Measurements from ENCODE around the gene STIM2. TPM values are rescaled to one million over a fixed set of nuclear protein-coding genes. Genes with fewer than 3 reads are reported as not detected.
A peak's percentile ranks its signal among the peaks of the same experiment; 100 is the strongest.
"Not testable (repeated sequence)": the region's sequence is repeated elsewhere in the genome, so short reads cannot be mapped to it uniquely, and the experiment has no call there.

Gene STIM2
- total RNA-seq = 10 to 100 TPM; 20.7 to 30.3 TPM

DNA sequence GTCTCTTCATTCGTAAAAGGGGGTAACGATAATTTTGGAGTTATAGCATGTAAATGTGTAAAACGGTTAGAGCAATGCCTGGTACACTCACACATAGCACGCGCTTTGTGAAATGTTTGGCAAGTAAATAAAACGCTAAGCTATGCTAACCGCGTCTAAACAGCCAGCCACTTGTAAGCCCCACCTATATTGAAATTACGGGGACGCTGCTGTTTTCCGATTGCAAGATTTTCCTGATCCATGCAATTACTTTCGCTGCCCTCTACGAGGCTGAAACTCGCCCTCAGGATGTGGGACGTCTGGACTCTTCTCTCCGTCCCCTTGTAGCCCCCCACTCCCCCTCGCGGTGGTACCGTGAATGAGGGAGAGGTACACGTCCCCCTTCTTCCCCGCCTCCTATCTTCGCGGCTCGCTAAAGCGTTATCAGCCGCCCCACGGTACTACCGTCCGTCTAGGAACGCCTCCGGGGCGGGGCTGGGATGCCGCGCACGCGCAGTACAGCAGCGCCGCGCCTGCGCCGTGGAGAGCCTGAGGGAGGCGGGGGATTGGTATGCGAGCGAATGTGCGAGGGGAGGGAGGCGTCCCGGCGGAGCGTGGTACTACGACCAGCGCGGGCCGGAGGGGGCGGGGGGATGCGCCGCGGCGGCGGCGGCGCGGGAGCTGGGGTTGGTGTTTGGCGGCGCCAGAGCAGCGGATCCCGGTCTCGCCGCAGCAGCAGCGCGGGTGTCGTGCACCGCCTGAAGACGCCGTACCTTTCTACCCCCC is at the start of gene STIM2:
TSS of gene STIM2 (plus strand) at position 685 of the 765 bp plus-strand sequence.
- H3K9ac ChIP-seq (ENCODE audit: low read depth in 2 of 2, low read length in 2 of 2) = peak within 1 kb of the TSS; percentile 90 to 92
- H3K4me3 ChIP-seq = peak within 1 kb of the TSS; percentile 67
- peak; percentile 98 for DNase-seq
- H3K9me3 ChIP-seq = no peaks in the 10 kb centered on the region
- peak within 1 kb of the TSS; percentile 97 for H3K27ac ChIP-seq
- intact Hi-C loops (cut with DNase I) = loop anchor here (10.0 kb wide), 1 partner anchor 144 kb away; no protein-coding TSS in a partner anchor
- TF ChIP-seq, protein P1, sequence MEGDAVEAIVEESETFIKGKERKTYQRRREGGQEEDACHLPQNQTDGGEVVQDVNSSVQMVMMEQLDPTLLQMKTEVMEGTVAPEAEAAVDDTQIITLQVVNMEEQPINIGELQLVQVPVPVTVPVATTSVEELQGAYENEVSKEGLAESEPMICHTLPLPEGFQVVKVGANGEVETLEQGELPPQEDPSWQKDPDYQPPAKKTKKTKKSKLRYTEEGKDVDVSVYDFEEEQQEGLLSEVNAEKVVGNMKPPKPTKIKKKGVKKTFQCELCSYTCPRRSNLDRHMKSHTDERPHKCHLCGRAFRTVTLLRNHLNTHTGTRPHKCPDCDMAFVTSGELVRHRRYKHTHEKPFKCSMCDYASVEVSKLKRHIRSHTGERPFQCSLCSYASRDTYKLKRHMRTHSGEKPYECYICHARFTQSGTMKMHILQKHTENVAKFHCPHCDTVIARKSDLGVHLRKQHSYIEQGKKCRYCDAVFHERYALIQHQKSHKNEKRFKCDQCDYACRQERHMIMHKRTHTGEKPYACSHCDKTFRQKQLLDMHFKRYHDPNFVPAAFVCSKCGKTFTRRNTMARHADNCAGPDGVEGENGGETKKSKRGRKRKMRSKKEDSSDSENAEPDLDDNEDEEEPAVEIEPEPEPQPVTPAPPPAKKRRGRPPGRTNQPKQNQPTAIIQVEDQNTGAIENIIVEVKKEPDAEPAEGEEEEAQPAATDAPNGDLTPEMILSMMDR (IDR thresholded peaks at IDR 0.05) = peak; percentile 21
- no peaks in the 10 kb centered on the region for H3K27me3 ChIP-seq
- H3K36me3 ChIP-seq = no peaks in the 10 kb centered on the region
- H3K4me1 ChIP-seq = peaks cover 7% of the 10 kb centered on the region

DNA sequence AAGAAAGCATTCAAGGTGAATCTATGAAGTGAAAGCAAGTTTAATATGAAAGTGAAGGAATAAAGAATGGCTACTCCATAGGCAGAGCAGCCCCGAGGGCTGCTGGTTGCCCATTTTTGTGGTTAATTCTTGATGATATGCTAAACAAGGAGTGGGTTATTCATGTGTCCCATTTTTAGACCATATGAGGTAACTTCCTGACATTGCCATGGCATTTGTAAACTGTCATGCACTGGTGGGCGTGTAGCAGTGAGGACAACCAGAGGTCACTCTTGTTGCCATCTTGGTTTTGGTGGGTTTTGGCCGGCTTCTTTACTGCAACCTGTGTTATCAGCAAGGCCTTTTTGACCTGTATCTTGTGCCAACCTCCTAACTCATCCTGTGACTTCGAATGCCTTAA is 49.1 kb upstream of the STIM2 start:
- H3K9ac ChIP-seq (ENCODE audit: low read depth in 2 of 2, low read length in 2 of 2); H3K36me3 ChIP-seq; DNase-seq; H3K27ac ChIP-seq; H3K4me1 ChIP-seq; H3K4me3 ChIP-seq; H3K27me3 ChIP-seq; intact Hi-C loops (cut with DNase I); H3K9me3 ChIP-seq: not testable (repeated sequence)

DNA sequence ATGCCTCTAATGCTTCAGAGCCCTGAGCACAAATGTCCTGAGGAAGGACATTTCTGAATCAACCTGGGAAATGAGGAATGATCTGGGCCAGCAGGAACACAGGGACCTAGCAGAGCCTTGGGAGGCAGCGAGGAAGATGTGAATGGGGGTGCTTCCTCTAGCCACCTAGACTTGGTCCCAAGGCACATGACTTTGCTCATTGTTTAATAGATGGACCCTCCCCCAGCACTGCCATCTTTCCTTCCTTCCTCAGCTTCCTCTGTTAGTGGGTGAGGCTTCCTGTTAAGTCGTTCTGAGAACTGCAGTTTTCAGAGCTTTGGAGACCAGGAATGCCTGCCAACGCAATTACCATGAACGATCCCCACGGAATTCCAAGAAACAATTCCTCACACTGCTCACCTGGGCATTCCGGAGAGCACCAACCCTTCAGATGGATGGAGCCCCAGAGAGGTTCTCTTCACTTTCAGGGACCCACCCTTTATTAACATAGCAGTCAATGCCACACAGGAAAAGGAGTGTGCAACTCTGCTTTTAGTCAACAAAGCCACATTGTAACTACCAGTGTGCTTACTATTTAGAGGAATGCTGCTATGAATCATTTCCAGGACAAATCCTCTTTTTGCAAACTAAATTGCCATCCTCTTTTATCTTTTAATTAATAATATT is 48.5 kb upstream of the STIM2 start:
- TF ChIP-seq, protein P1 (IDR thresholded peaks at IDR 0.05) = no peak
- H3K4me1 ChIP-seq = no peaks in the 10 kb centered on the region
- no peak for DNase-seq
- no peak overlapping the region for H3K9ac ChIP-seq (ENCODE audit: low read depth in 2 of 2, low read length in 2 of 2)
- no peaks in the 10 kb centered on the region for H3K27me3 ChIP-seq
- intact Hi-C loops (cut with DNase I) = no loop called here
- H3K27ac ChIP-seq = no peak overlapping the region
- no peaks in the 10 kb centered on the region for H3K9me3 ChIP-seq
- H3K4me3 ChIP-seq = no peak overlapping the region
- H3K36me3 ChIP-seq = no peaks in the 10 kb centered on the region

DNA sequence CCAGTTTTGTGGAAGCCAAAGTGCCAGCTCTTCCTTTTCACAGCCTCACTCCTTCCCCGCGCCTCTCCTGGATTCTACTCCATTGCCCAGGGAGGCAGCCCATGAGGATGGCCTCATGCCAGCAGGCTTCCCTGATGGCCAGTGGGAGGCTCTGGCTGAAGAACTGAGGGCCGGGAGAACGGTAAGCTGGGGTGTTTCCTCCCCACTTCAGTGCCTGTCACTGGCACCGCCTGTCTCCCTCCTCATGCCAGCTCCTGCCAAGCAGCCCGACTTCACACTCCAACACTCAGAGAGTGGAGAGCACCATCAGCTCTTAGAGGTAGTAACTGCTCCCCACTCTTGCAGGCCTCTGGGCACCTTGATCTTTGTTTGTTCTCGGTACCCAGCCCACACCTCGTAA is 46.9 kb upstream of the STIM2 start:
- H3K9ac ChIP-seq (ENCODE audit: low read depth in 2 of 2, low read length in 2 of 2) = no peak overlapping the region
- TF ChIP-seq, protein P1 (IDR thresholded peaks at IDR 0.05) = no peak
- no peaks in the 10 kb centered on the region for H3K4me1 ChIP-seq
- H3K9me3 ChIP-seq = no peaks in the 10 kb centered on the region
- intact Hi-C loops (cut with DNase I) = no loop called here
- no peak overlapping the region for H3K4me3 ChIP-seq
- no peak for DNase-seq
- H3K27ac ChIP-seq = no peak overlapping the region
- no peaks in the 10 kb centered on the region for H3K36me3 ChIP-seq
- H3K27me3 ChIP-seq = no peaks in the 10 kb centered on the region

DNA sequence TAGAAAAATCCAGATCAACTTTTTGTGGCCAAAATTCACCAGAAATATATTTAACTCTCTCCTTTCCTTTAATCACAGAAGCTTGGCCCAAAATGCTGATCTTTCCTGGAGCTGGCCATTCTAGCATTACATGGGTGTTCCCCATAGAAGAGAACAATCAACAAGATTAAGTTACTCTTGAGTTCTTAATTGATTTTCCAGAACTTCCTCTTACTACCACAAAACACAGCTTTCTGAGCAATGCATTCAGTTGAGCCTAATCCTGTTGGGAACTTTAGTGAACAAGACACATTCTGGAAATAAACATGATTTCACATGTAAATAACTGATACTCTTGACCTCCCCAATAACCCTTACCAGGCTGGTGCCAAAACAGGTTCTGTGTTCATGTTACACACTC is 45.4 kb upstream of the STIM2 start:
- no peaks in the 10 kb centered on the region for H3K27me3 ChIP-seq
- DNase-seq = no peak
- H3K36me3 ChIP-seq = no peaks in the 10 kb centered on the region
- H3K4me3 ChIP-seq = no peak overlapping the region
- no peak overlapping the region for H3K27ac ChIP-seq
- intact Hi-C loops (cut with DNase I) = no loop called here
- H3K4me1 ChIP-seq = no peaks in the 10 kb centered on the region
- H3K9me3 ChIP-seq = no peaks in the 10 kb centered on the region
- no peak overlapping the region for H3K9ac ChIP-seq (ENCODE audit: low read depth in 2 of 2, low read length in 2 of 2)
- TF ChIP-seq, protein P1 (IDR thresholded peaks at IDR 0.05) = no peak

DNA sequence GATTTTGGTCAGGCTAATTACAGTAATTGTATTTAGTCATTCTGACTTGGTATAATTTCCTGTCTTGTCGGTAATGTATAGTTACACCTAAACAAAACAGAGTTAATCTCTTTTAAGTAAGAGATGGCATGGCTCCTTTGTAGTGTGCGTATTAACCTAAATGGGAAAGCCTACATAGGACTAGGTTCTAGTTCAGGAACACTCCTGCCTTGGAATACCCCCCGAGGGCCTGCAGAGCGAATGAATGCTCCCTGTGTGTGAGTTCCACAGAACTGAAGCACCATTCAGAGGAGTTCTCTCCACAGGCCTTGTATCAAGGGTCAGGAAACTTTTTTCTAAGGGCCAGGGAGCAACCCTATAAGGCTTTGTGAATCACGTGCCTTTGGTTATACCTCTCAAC is 44.9 kb upstream of the STIM2 start:
- Histone ChIP-seq H3K36me3 (no peaks in the 10 kb centered on the region), H3K9me3 (no peaks in the 10 kb centered on the region), H3K4me3 (no peak overlapping the region), H3K27me3 (no peaks in the 10 kb centered on the region), H3K9ac (ENCODE audit: low read depth in 2 of 2, low read length in 2 of 2) (no peak overlapping the region), H3K27ac (no peak overlapping the region), H3K4me1 (no peaks in the 10 kb centered on the region)
- DNase-seq = no peak
- intact Hi-C loops (cut with DNase I) = no loop called here
- TF ChIP-seq, protein P1 (IDR thresholded peaks at IDR 0.05) = no peak

Data from colonic mucosa (tissue), 4 donors.